Naive thymus-derived CD4-positive, alpha-beta T cell (primary cell): ENCODE data around the gene TCP11. TPM values are rescaled to one million over a fixed set of nuclear protein-coding genes. Genes with fewer than 3 reads are reported as not detected.

ENCODE experiments used
- ATAC-seq: fragments of 150-1000 bp; cut with Tn5 transposase; 2 replicates; pipeline ENCODE4 v1.10.0; 2021; ENCODE audit warnings: mild to moderate bottlenecking, moderate library complexity
- CTCF ChIA-PET: fragments of 350-600 bp; sonication (Branson Sonifier 250); formaldehyde crosslinking; loops from one replicate; lab custom pipeline; 2021; ENCODE audit warnings: antibody characterized with exemption; lab: Charles Lee
- POLR2A ChIA-PET: fragments of 350-600 bp; sonication (Branson Sonifier 250); formaldehyde crosslinking; loops from one replicate; lab custom pipeline; 2021; ENCODE audit warnings: antibody characterized with exemption, inconsistent platforms; lab: Charles Lee
- DNase-seq, 9 donors: peaks; one replicate each; pipeline versions ENCODE4 v3.0.0 to v3.0.0-alpha.2; 2020 to 2022; ENCODE audit warnings: mixed read lengths in 1 of 9
- H3K27ac ChIP-seq: one replicate; pipeline ENCODE4 v1.7.0; 2013; ENCODE audit warnings: mild to moderate bottlenecking, low read depth, low read length, moderate library complexity
- H3K27me3 ChIP-seq, 2 donors: one replicate each; pipeline ENCODE4 v1.7.0; 2013; ENCODE audit warnings: low read length in 2 of 2, mild to moderate bottlenecking in 2 of 2, moderate library complexity in 2 of 2; ENCODE audit not compliant: control insufficient read depth in 2 of 2, insufficient read depth in 2 of 2
- H3K36me3 ChIP-seq, 3 experiments: 1 replicate in 2 of 3; 2 replicates in 1 of 3; pipeline ENCODE4 v1.7.0; 2013; ENCODE audit warnings: low read length in 3 of 3, mild to moderate bottlenecking in 3 of 3, moderate library complexity in 1 of 3; ENCODE audit not compliant: insufficient read depth in 3 of 3, control insufficient read depth in 2 of 3
- H3K4me1 ChIP-seq, 2 donors: one replicate each; pipeline ENCODE4 v1.7.0; 2013; ENCODE audit warnings: low read length in 2 of 2, mild to moderate bottlenecking in 2 of 2, moderate library complexity in 1 of 2; ENCODE audit not compliant: control insufficient read depth in 2 of 2, insufficient read depth in 2 of 2
- H3K4me3 ChIP-seq: 2 replicates; pipeline ENCODE4 v1.7.0; 2013; ENCODE audit warnings: mild to moderate bottlenecking, low read length
- H3K9me3 ChIP-seq, 3 experiments: 1 replicate in 2 of 3; 2 replicates in 1 of 3; pipeline ENCODE4 v1.7.0; 2013; ENCODE audit warnings: low read length in 3 of 3; ENCODE audit not compliant: control insufficient read depth in 2 of 3
- H3K27ac Mint-ChIP-seq, 9 donors: one replicate each; pipeline ENCODE4 v1.8.0; 2020 to 2022; ENCODE audit warnings: mixed read lengths in 9 of 9, mild to moderate bottlenecking in 8 of 9, moderate library complexity in 5 of 9, inconsistent platforms in 2 of 9
- H3K27me3 Mint-ChIP-seq, 5 donors: one replicate each; pipeline ENCODE4 v1.8.0; 2021 to 2022; ENCODE audit warnings: mixed read lengths in 5 of 5, mild to moderate bottlenecking in 1 of 5
- H3K36me3 Mint-ChIP-seq, 5 donors: one replicate each; pipeline ENCODE4 v1.8.0; 2020 to 2022; ENCODE audit warnings: mixed read lengths in 5 of 5, mild to moderate bottlenecking in 3 of 5, inconsistent platforms in 1 of 5
- H3K4me1 Mint-ChIP-seq, 7 donors: one replicate each; pipeline ENCODE4 v1.8.0; 2020 to 2022; ENCODE audit warnings: mixed read lengths in 7 of 7, mild to moderate bottlenecking in 3 of 7, inconsistent platforms in 1 of 7
- H3K4me3 Mint-ChIP-seq, 10 donors: one replicate each; pipeline ENCODE4 v1.8.0; 2020 to 2022; ENCODE audit warnings: mild to moderate bottlenecking in 10 of 10, mixed read lengths in 10 of 10, moderate library complexity in 6 of 10, inconsistent platforms in 2 of 10
- H3K9me3 Mint-ChIP-seq, 11 donors: one replicate each; pipeline ENCODE4 v1.8.0; 2020 to 2022; ENCODE audit warnings: mixed read lengths in 11 of 11, mild to moderate bottlenecking in 4 of 11, inconsistent platforms in 1 of 11, moderate library complexity in 1 of 11
- intact Hi-C, 2 donors: fragments of 100-400 bp; cut with micrococcal nuclease; formaldehyde crosslinking; loops; one replicate each; pipeline ENCODE4 v1.15.1; 2023
- polyA plus RNA-seq, 2 donors: library from polyadenylated mRNA; unstranded; fragments of 300-500 nt; fragmentation: Illumina TruSeq; gene quantifications; one replicate each; pipeline ENCODE4 v1.2.3, GENCODE V29; 2021
- total RNA-seq, 6 experiments: library from RNA in 5 of 6; stranded (reverse) in 5 of 6; gene quantifications; 1 replicate in 5 of 6; 2 replicates in 1 of 6; pipeline ENCODE4 v1.2.3 and lab custom pipeline; 2021 to 2026

TCP11 gene
- total and polyA plus RNA-seq, 7 experiments from 2014 or later: not detected

DNA sequence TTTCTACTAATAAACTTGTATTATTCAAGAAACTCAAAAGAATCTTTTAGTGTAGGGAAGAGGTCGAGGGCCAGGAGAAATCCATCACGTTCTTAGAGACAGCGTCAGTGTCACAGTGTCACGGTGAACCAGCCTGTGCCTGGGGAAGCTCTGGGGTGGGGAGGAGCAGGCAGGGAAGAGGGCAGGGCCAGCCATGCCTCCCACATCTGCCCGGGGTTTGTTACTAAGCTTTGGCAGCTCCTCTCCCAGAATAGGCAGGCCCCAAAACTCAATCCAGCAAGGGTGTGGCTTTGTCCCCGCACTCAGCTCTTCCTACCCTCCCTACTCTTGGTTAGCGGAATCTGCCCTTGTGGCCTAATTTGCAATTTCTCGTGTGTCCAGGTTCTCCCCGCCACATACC is 72.9 kb downstream of the TCP11 start:
- H3K27me3 Mint-ChIP-seq: no peaks in the 10 kb centered on the region
- Histone ChIP-seq H3K27me3 (no peaks in the 10 kb centered on the region), H3K4me1 (no peaks in the 10 kb centered on the region), H3K36me3 (peaks cover 0 to 40% (median 0%) of the 10 kb centered on the region in 3 experiments), H3K27ac (no peak overlapping the region), H3K4me3 (no peak overlapping the region), H3K9me3 (no peaks in the 10 kb centered on the region)
- no peaks in the 10 kb centered on the region for H3K9me3 Mint-ChIP-seq
- ChIA-PET CTCF (no interaction called here), POLR2A (no interaction called here)
- no peak overlapping the region for H3K4me3 Mint-ChIP-seq
- H3K27ac Mint-ChIP-seq: no peak overlapping the region
- H3K4me1 Mint-ChIP-seq: peaks cover 0 to 5% (median 0%) of the 10 kb centered on the region in 7 donors
- ATAC-seq (no peak), DNase-seq (no peak)
- H3K36me3 Mint-ChIP-seq: peaks cover 0 to 36% (median 5%) of the 10 kb centered on the region in 5 donors
- intact Hi-C loops: no loop called here

Other genes starting within 250 kb of the TCP11 start
- not detected for gene SCUBE3, start 72.6 kb upstream of the TCP11 start, total RNA-seq
- gene SCUBE3, start 72.6 kb upstream of the TCP11 start, polyA plus RNA-seq: under 1 TPM; 0.05 to 0.12 TPM
- gene ZNF76, start 118.4 kb upstream of the TCP11 start, total RNA-seq: 100 to 1,000 TPM in 2 of 5 experiments, 10 to 100 TPM in 3; 44.4 to 110 (median 77.2) TPM
- gene ZNF76, start 118.4 kb upstream of the TCP11 start, polyA plus RNA-seq: 10 to 100 TPM; 20.6 to 42.0 TPM
- gene DEF6, start 156.5 kb upstream of the TCP11 start, total RNA-seq: 100 to 1,000 TPM; 219 to 250 (median 225) TPM
- gene DEF6, start 156.5 kb upstream of the TCP11 start, polyA plus RNA-seq: 100 to 1,000 TPM; 113 to 234 TPM
- 10 to 100 TPM; 29.3 to 47.1 (median 36.0) TPM for gene PPARD, start 201.2 kb upstream of the TCP11 start, total RNA-seq
- 10 to 100 TPM in 1 of 2 donors, 1 to 10 TPM in 1; 7.3 to 20.2 TPM for gene PPARD, start 201.2 kb upstream of the TCP11 start, polyA plus RNA-seq